ENCODE results near the gene TENM3. TPM values are rescaled to one million over a fixed set of nuclear protein-coding genes. Genes with fewer than 3 reads are reported as not detected.

The TENM3 gene
- total RNA-seq, 1 experiment from 2014 or later: 71.0 TPM

GRCh38 chr4:182434720-182435119 lies 191.5 kb downstream of the TENM3 start:
- no peak for TF ChIP-seq E2F1 (CRISPR knock-in tag; IDR thresholded peaks at IDR 0.05)
- Mint-ChIP-seq H3K4me1 (peaks cover 10% of the 10 kb centered on the region), H3K27me3 (ENCODE audit: low read depth) (no peaks in the 10 kb centered on the region), H3K27ac (no peak overlapping the region), H3K4me3 (no peak overlapping the region), H3K9me3 (no peaks in the 10 kb centered on the region), H3K36me3 (no peaks in the 10 kb centered on the region)
- DNase-seq (ENCODE audit: low spot score) (no peak), ATAC-seq (peak; percentile 36; the same call in 1 of the 2 replicates)
- CTCF ChIA-PET: no interaction called here
- POLR2A ChIA-PET: interaction anchor here (0.7 kb wide), 1 partner anchor 68 kb away, joined by 4 read pairs; no protein-coding TSS in a partner anchor

GRCh38 chr4:182435401-182435800 lies 192.2 kb downstream of the TENM3 start:
- Mint-ChIP-seq H3K4me1 (peaks cover 10% of the 10 kb centered on the region), H3K4me3 (no peak overlapping the region), H3K9me3 (no peaks in the 10 kb centered on the region), H3K27ac (no peak overlapping the region), H3K27me3 (ENCODE audit: low read depth) (no peaks in the 10 kb centered on the region), H3K36me3 (no peaks in the 10 kb centered on the region)
- ChIA-PET POLR2A (no interaction called here), CTCF (no interaction called here)
- DNase-seq (ENCODE audit: low spot score) (no peak), ATAC-seq (no peak)
- TF ChIP-seq NFYB (CRISPR knock-in tag; conservative IDR thresholded peaks at IDR 0.05; ENCODE audit: low read depth) (no peak), ZNF532 (CRISPR knock-in tag; IDR thresholded peaks at IDR 0.05; ENCODE audit: borderline replicate concordance) (no peak), ZSCAN18 (CRISPR knock-in tag; IDR thresholded peaks at IDR 0.05) (no peak), AR (CRISPR knock-in tag; IDR thresholded peaks at IDR 0.05) (no peak), STAT6 (CRISPR knock-in tag; conservative IDR thresholded peaks at IDR 0.05; ENCODE audit: low read depth) (no peak), E2F1 (CRISPR knock-in tag; IDR thresholded peaks at IDR 0.05) (no peak), GABPB1 (CRISPR knock-in tag; IDR thresholded peaks at IDR 0.05) (no peak), TP53 (CRISPR knock-in tag; IDR thresholded peaks at IDR 0.05) (no peak), NFE2L1 (CRISPR knock-in tag; IDR thresholded peaks at IDR 0.05) (no peak), CTCF (IDR thresholded peaks at IDR 0.05) (no peak), E2F5 (CRISPR knock-in tag; IDR thresholded peaks at IDR 0.05) (no peak), ZNF416 (CRISPR knock-in tag; IDR thresholded peaks at IDR 0.05) (no peak), ATF3 (CRISPR knock-in tag; conservative IDR thresholded peaks at IDR 0.05) (no peak)
